NB4 (cell line): Measurements from ENCODE around the gene VAT1.

ENCODE experiments used
- POLR2A ChIP-seq: IDR thresholded peaks from 2 replicates; pipeline ENCODE4 v1.6.1; 2011; ENCODE audit warnings: mild to moderate bottlenecking; ENCODE audit not compliant: insufficient read length; ENCODE audit errors: extremely low read depth
- TF ChIP-seq, protein P1 (sequence below): IDR thresholded peaks from one replicate; pipeline ENCODE4 v1.5.1; 2012; ENCODE audit warnings: low read depth, low read length

DNA sequence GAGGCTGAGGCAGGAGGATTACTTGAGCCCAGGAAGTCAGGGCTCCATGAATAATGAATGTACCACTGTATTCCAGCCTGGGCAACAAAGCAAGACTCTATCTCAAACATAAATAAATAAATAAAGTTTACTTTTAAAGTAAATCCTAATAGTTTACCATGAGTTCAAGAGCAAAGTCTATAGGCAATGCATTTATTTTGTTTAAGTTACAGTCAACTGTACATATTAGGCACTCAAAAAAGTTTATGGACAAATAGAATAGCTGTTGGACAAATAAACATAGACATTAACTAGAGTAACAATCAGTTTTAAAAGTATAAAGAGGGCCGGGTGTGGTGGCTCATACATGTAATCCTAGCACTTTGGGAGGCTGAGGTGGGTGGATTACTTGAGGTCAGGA lies 54.3 kb downstream of the VAT1 start:
- TF ChIP-seq, protein P1, sequence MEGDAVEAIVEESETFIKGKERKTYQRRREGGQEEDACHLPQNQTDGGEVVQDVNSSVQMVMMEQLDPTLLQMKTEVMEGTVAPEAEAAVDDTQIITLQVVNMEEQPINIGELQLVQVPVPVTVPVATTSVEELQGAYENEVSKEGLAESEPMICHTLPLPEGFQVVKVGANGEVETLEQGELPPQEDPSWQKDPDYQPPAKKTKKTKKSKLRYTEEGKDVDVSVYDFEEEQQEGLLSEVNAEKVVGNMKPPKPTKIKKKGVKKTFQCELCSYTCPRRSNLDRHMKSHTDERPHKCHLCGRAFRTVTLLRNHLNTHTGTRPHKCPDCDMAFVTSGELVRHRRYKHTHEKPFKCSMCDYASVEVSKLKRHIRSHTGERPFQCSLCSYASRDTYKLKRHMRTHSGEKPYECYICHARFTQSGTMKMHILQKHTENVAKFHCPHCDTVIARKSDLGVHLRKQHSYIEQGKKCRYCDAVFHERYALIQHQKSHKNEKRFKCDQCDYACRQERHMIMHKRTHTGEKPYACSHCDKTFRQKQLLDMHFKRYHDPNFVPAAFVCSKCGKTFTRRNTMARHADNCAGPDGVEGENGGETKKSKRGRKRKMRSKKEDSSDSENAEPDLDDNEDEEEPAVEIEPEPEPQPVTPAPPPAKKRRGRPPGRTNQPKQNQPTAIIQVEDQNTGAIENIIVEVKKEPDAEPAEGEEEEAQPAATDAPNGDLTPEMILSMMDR, result no peak
- no peak for TF ChIP-seq POLR2A
